H9 (cell line): ENCODE measurements around the gene TBXA2R. TPM values are rescaled to one million over a fixed set of nuclear protein-coding genes. Genes with fewer than 3 reads are reported as not detected.

Experiments used
- DNase-seq: peaks from one replicate; pipeline ENCODE4 v3.0.0-alpha.2; 2017
- H2AFZ ChIP-seq: one replicate; pipeline ENCODE4 v1.6.1; 2013; ENCODE audit warnings: mild to moderate bottlenecking, low read length, control low read depth, moderate library complexity
- H2AK5ac ChIP-seq: 2 replicates; pipeline ENCODE4 v1.6.1; 2013; ENCODE audit warnings: low read length, control low read depth, mixed read lengths; ENCODE audit not compliant: insufficient read length
- H2BK120ac ChIP-seq: one replicate; pipeline ENCODE4 v1.6.1; 2013; ENCODE audit warnings: low read depth, mild to moderate bottlenecking, low read length, control low read depth, inconsistent platforms; ENCODE audit not compliant: poor library complexity, severe bottlenecking
- H2BK12ac ChIP-seq: 2 replicates; pipeline ENCODE4 v1.6.1; 2013; ENCODE audit warnings: low read length, control low read depth, mixed read lengths, low read depth; ENCODE audit not compliant: insufficient read length
- H2BK15ac ChIP-seq: 2 replicates; pipeline ENCODE4 v1.6.1; 2013; ENCODE audit warnings: low read depth, low read length, control low read depth
- H2BK20ac ChIP-seq: one replicate; pipeline ENCODE4 v1.6.1; 2013; ENCODE audit warnings: low read depth, mild to moderate bottlenecking, low read length, control low read depth, inconsistent platforms; ENCODE audit not compliant: poor library complexity, severe bottlenecking
- H2BK5ac ChIP-seq: 2 replicates; pipeline ENCODE4 v1.6.1; 2013; ENCODE audit warnings: low read length, control low read depth, mixed read lengths; ENCODE audit not compliant: insufficient read length
- H3K14ac ChIP-seq: 2 replicates; pipeline ENCODE4 v1.6.1; 2013; ENCODE audit warnings: low read length, control low read depth; ENCODE audit not compliant: insufficient read depth
- H3K18ac ChIP-seq: 2 replicates; pipeline ENCODE4 v1.6.1; 2013; ENCODE audit warnings: low read depth, mild to moderate bottlenecking, mixed read lengths, low read length, control low read depth; ENCODE audit not compliant: insufficient read length
- H3K23ac ChIP-seq: 2 replicates; pipeline ENCODE4 v1.6.1; 2013; ENCODE audit warnings: low read length, control low read depth, mixed read lengths, low read depth; ENCODE audit not compliant: insufficient read length
- H3K23me2 ChIP-seq: 2 replicates; pipeline ENCODE4 v1.6.1; 2013; ENCODE audit warnings: low read depth, mild to moderate bottlenecking, mixed read lengths, low read length, control low read depth; ENCODE audit not compliant: insufficient read length, poor library complexity, severe bottlenecking
- H3K27ac ChIP-seq: 2 replicates; pipeline ENCODE4 v1.5.1; 2013; ENCODE audit warnings: low read length, control low read depth, mixed read lengths, low read depth; ENCODE audit not compliant: insufficient read length
- H3K27me3 ChIP-seq: 2 replicates; pipeline ENCODE4 v1.6.1; 2013; ENCODE audit warnings: low read length, control low read depth, inconsistent platforms; ENCODE audit not compliant: insufficient read depth
- H3K4ac ChIP-seq: 2 replicates; pipeline ENCODE4 v1.6.1; 2013; ENCODE audit warnings: low read depth, mild to moderate bottlenecking, control low read depth, inconsistent platforms, low read length, moderate library complexity
- H3K4me1 ChIP-seq: 2 replicates; pipeline ENCODE4 v1.6.1; 2013; ENCODE audit warnings: low read length, control low read depth, inconsistent platforms; ENCODE audit not compliant: insufficient read depth
- H3K4me2 ChIP-seq: 2 replicates; pipeline ENCODE4 v1.6.1; 2013; ENCODE audit warnings: low read length, control low read depth, mixed read lengths; ENCODE audit not compliant: insufficient read length, insufficient read depth
- H3K56ac ChIP-seq: 2 replicates; pipeline ENCODE4 v1.6.1; 2013; ENCODE audit warnings: low read depth, mild to moderate bottlenecking, mixed read lengths, low read length, control low read depth; ENCODE audit not compliant: insufficient read length
- H3K79me1 ChIP-seq: 2 replicates; pipeline ENCODE4 v1.6.1; 2013; ENCODE audit warnings: low read depth, mild to moderate bottlenecking, moderate library complexity, low read length, control low read depth, inconsistent platforms; ENCODE audit not compliant: insufficient read depth, poor library complexity, severe bottlenecking
- H3K79me2 ChIP-seq: 2 replicates; pipeline ENCODE4 v1.6.1; 2013; ENCODE audit warnings: low read length, control low read depth, inconsistent platforms; ENCODE audit not compliant: insufficient read depth
- H3K9ac ChIP-seq: 2 replicates; pipeline ENCODE4 v1.6.1; 2013; ENCODE audit warnings: low read length, control low read depth, mixed read lengths; ENCODE audit not compliant: insufficient read length; ENCODE audit errors: extremely low read depth
- H3K9me3 ChIP-seq: one replicate; pipeline ENCODE4 v1.6.1; 2013; ENCODE audit warnings: low read depth, low read length, inconsistent platforms; ENCODE audit not compliant: control insufficient read depth
- H3T11ph ChIP-seq: one replicate; pipeline ENCODE4 v1.6.1; 2013; ENCODE audit warnings: mild to moderate bottlenecking, low read length, control low read depth, inconsistent platforms
- H4K20me1 ChIP-seq: one replicate; pipeline ENCODE4 v1.6.1; 2013; ENCODE audit not compliant: control insufficient read depth, insufficient read length, insufficient read depth
- H4K5ac ChIP-seq: 2 replicates; pipeline ENCODE4 v1.6.1; 2013; ENCODE audit warnings: low read depth, mild to moderate bottlenecking, mixed read lengths, low read length, control low read depth; ENCODE audit not compliant: insufficient read length
- H4K8ac ChIP-seq: replicated peaks from 2 replicates; pipeline ENCODE4 v1.6.1; 2013; ENCODE audit warnings: low read length, control low read depth, mixed read lengths, low read depth; ENCODE audit not compliant: insufficient read length
- H4K91ac ChIP-seq: 2 replicates; pipeline ENCODE4 v1.6.1; 2013; ENCODE audit warnings: low read depth, mild to moderate bottlenecking, moderate library complexity, mixed read lengths, low read length, control low read depth; ENCODE audit not compliant: insufficient read length
- H3K27ac Mint-ChIP-seq, 3 experiments: 2 replicates in 2 of 3; 3 replicates in 1 of 3; pipeline ENCODE4 v1.8.0; 2020 to 2021; ENCODE audit warnings: mixed read lengths in 3 of 3, mild to moderate bottlenecking in 1 of 3, moderate library complexity in 1 of 3
- H3K27me3 Mint-ChIP-seq: 2 replicates; pipeline ENCODE4 v1.8.0; 2021; ENCODE audit warnings: low read depth, mild to moderate bottlenecking, moderate library complexity, mixed read lengths
- H3K36me3 Mint-ChIP-seq, 3 experiments: 2 replicates in 2 of 3; 3 replicates in 1 of 3; pipeline ENCODE4 v1.8.0; 2020 to 2021; ENCODE audit warnings: low read depth in 3 of 3, mixed read lengths in 3 of 3; ENCODE audit not compliant: insufficient read depth in 1 of 3
- H3K4me1 Mint-ChIP-seq, 2 experiments: 2 replicates each; pipeline ENCODE4 v1.8.0; 2020; ENCODE audit warnings: mixed read lengths in 2 of 2
- H3K4me3 Mint-ChIP-seq, 2 experiments: 2 replicates in 1 of 2; 3 replicates in 1 of 2; pipeline ENCODE4 v1.8.0; 2020 to 2021; ENCODE audit warnings: mild to moderate bottlenecking in 2 of 2, mixed read lengths in 2 of 2, moderate library complexity in 1 of 2
- H3K9me3 Mint-ChIP-seq, 2 experiments: 2 replicates in 1 of 2; 3 replicates in 1 of 2; pipeline ENCODE4 v1.8.0; 2020; ENCODE audit warnings: mild to moderate bottlenecking in 2 of 2, mixed read lengths in 2 of 2, moderate library complexity in 1 of 2
- CTCF ChIP-seq: fragments of 200-600 bp; sonication (generic); conservative IDR thresholded peaks from 3 replicates; pipeline ENCODE4 v1.8.0; 2021; ENCODE audit warnings: antibody characterized with exemption, mild to moderate bottlenecking
- WGBS: extraction: QIAGEN DNeasy Blood & Tissue Kit; methylation state at CpG from one replicate; pipeline ENCODE4 v1.1.7; 2013; ENCODE audit warnings: missing lambda C conversion rate, low lambda C conversion rate, mixed read lengths; ENCODE audit not compliant: insufficient read length; ENCODE audit errors: extremely low coverage; 5-methylcytosine and 5-hydroxymethylcytosine counted together
- total RNA-seq: library from RNA; stranded (reverse); gene quantifications from 2 replicates; pipeline ENCODE4 v1.2.1, GENCODE V29; 2021

The TBXA2R gene
- total RNA-seq, 1 experiment from 2014 or later = 0.63 TPM

GRCh38 chr19:3610745-3611717 lies 4.4 kb upstream of the TBXA2R start:
- no peak overlapping the region for H4K5ac ChIP-seq
- no peak overlapping the region for H3K27ac Mint-ChIP-seq

More at GRCh38 chr19:3610745-3611717, 4.4 kb upstream of the TBXA2R start:
- no peaks in the 10 kb centered on the region for H3K79me2 ChIP-seq
- H3K27me3 ChIP-seq = no peaks in the 10 kb centered on the region; the same call in 1 of the 2 replicates
- no peak overlapping the region for H2AK5ac ChIP-seq
- H2AFZ ChIP-seq = no peak overlapping the region
- DNase-seq = no peak
- H3K9me3 ChIP-seq = no peaks in the 10 kb centered on the region
- H4K91ac ChIP-seq = no peak overlapping the region
- no peaks in the 10 kb centered on the region; the same call in 1 of the 2 replicates for H3K4me1 ChIP-seq
- no peak overlapping the region for H3T11ph ChIP-seq
- no peak overlapping the region for H2BK20ac ChIP-seq
- Mint-ChIP-seq H3K9me3 (no peaks in the 10 kb centered on the region), H3K4me1 (peaks cover 12% of the 10 kb centered on the region in 2 experiments), H3K36me3 (peaks cover 7 to 12% (median 7%) of the 10 kb centered on the region in 3 experiments; a peak in 6 of 7 replicates), H3K27me3 (no peaks in the 10 kb centered on the region; the same call in 1 of the 2 replicates), H3K4me3 (no peak overlapping the region)
- no peak overlapping the region for H2BK120ac ChIP-seq
- H3K14ac ChIP-seq = no peak overlapping the region
- no peak overlapping the region for H3K27ac ChIP-seq
- no peak overlapping the region for H2BK5ac ChIP-seq
- H3K79me1 ChIP-seq = no peaks in the 10 kb centered on the region
- H2BK15ac ChIP-seq = no peak overlapping the region
- no peak overlapping the region for H3K4ac ChIP-seq
- H3K56ac ChIP-seq = no peak overlapping the region
- no CpG with 5 or more reads among the region's 41 CpGs for WGBS
- H3K18ac ChIP-seq = no peak overlapping the region
- no peaks in the 10 kb centered on the region for H4K20me1 ChIP-seq
- H3K23ac ChIP-seq = no peak overlapping the region
- H3K4me2 ChIP-seq = no peak overlapping the region
- H2BK12ac ChIP-seq = no peak overlapping the region
- no peak for TF ChIP-seq CTCF
- H3K23me2 ChIP-seq = peaks cover 2% of the 10 kb centered on the region
- H3K9ac ChIP-seq = no peak overlapping the region
- no peak overlapping the region for H4K8ac ChIP-seq
